Fibroblast of lung (primary cell): ENCODE data around the gene ZNF385B.

Experiments
- EZH2 ChIP-seq: IDR thresholded peaks from 2 replicates; pipeline ENCODE4 v1.5.1; 2012; ENCODE audit warnings: low read length, control low read depth, mild to moderate bottlenecking; ENCODE audit errors: missing control alignments
- TF ChIP-seq, protein P1 (sequence below), 2 donors: IDR thresholded peaks in 1 of 2; conservative IDR thresholded peaks in 1 of 2; 1 replicate in 1 of 2; 2 replicates in 1 of 2; pipeline ENCODE4 v1.5.1; 2011 to 2012; ENCODE audit warnings: low read length in 2 of 2, control low read depth in 1 of 2, inconsistent platforms in 1 of 2, low read depth in 1 of 2, mild to moderate bottlenecking in 1 of 2

DNA sequence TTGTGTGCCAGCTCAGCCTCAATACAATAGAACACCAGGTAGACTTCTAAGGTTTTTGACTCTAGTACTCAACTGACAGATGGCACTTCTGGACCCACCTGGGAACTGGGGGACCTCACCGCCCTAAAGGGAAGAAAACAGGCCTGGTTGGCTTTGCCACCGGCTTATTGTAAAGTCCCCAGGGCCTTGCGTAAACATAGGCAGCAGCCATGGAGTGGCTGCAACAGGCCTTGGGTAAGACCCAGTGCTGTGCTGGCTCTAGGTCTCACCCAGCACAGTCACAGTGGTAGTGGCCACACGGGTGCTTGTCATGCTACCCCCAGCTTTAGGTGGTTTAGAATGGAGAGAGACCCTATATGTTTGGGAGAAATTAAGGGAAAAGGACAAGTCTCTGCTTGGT, 366.1 kb downstream of the ZNF385B start:
- TF ChIP-seq EZH2 = no peak
- TF ChIP-seq, protein P1, sequence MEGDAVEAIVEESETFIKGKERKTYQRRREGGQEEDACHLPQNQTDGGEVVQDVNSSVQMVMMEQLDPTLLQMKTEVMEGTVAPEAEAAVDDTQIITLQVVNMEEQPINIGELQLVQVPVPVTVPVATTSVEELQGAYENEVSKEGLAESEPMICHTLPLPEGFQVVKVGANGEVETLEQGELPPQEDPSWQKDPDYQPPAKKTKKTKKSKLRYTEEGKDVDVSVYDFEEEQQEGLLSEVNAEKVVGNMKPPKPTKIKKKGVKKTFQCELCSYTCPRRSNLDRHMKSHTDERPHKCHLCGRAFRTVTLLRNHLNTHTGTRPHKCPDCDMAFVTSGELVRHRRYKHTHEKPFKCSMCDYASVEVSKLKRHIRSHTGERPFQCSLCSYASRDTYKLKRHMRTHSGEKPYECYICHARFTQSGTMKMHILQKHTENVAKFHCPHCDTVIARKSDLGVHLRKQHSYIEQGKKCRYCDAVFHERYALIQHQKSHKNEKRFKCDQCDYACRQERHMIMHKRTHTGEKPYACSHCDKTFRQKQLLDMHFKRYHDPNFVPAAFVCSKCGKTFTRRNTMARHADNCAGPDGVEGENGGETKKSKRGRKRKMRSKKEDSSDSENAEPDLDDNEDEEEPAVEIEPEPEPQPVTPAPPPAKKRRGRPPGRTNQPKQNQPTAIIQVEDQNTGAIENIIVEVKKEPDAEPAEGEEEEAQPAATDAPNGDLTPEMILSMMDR (conservative IDR thresholded peaks at IDR 0.05 in 1 of 2, IDR thresholded peaks at IDR 0.05 in 1 of 2; ENCODE audit: low read depth in 1 of 2, low read length in 2 of 2) = no peak
